ENCODE measurements around the gene HOXA5.

HOXA5 gene

GRCh38 chr7:27140126-27140857 lies 3.2 kb downstream of the HOXA5 start:
- in situ Hi-C loops (cut with MboI; ENCODE audit: low sequenced_read_pairs): loop anchor here (10.0 kb wide), 1 partner anchor 285 kb away; no protein-coding TSS in a partner anchor

GRCh38 chr7:27139334-27140125 lies 4.0 kb downstream of the HOXA5 start:
- in situ Hi-C loops (cut with MboI; ENCODE audit: low sequenced_read_pairs): loop anchor here (10.0 kb wide), 1 partner anchor 285 kb away; no protein-coding TSS in a partner anchor

GRCh38 chr7:27138985-27139333 lies 4.5 kb downstream of the HOXA5 start:
- in situ Hi-C loops (cut with MboI; ENCODE audit: low sequenced_read_pairs): no loop called here

GRCh38 chr7:27138472-27138871 lies 5.0 kb downstream of the HOXA5 start:
- in situ Hi-C loops (cut with MboI; ENCODE audit: low sequenced_read_pairs): no loop called here

GRCh38 chr7:27137640-27138315 lies 5.7 kb downstream of the HOXA5 start:
- in situ Hi-C loops (cut with MboI; ENCODE audit: low sequenced_read_pairs): no loop called here

- in situ Hi-C loops (cut with MboI; ENCODE audit: low sequenced_read_pairs): no loop called here
These were observed 9.1 kb downstream of the HOXA5 start for GRCh38 chr7:27134392-27134791.

GRCh38 chr7:27133409-27134231 lies 9.9 kb downstream of the HOXA5 start:
- in situ Hi-C loops (cut with MboI; ENCODE audit: low sequenced_read_pairs): no loop called here

GRCh38 chr7:27132978-27133377 lies 10.5 kb downstream of the HOXA5 start:
- in situ Hi-C loops (cut with MboI; ENCODE audit: low sequenced_read_pairs): no loop called here

GRCh38 chr7:27132214-27132613 lies 11.3 kb downstream of the HOXA5 start:
- in situ Hi-C loops (cut with MboI; ENCODE audit: low sequenced_read_pairs): no loop called here

- in situ Hi-C loops (cut with MboI; ENCODE audit: low sequenced_read_pairs): no loop called here
These were observed 12.1 kb downstream of the HOXA5 start for GRCh38 chr7:27131390-27131819.

GRCh38 chr7:27130540-27131389 lies 12.7 kb downstream of the HOXA5 start, which contains the start of gene HOXA4:
TSS of gene HOXA4 (minus strand) at chr7:27130757. CDS start at chr7:27130733, 24 bp downstream.
- in situ Hi-C loops (cut with MboI; ENCODE audit: low sequenced_read_pairs): no loop called here

- in situ Hi-C loops (cut with MboI; ENCODE audit: low sequenced_read_pairs): no loop called here
These were observed 13.5 kb downstream of the HOXA5 start for GRCh38 chr7:27129729-27130539.

GRCh38 chr7:27128776-27129728 lies 14.4 kb downstream of the HOXA5 start:
- in situ Hi-C loops (cut with MboI; ENCODE audit: low sequenced_read_pairs): no loop called here

- in situ Hi-C loops (cut with MboI; ENCODE audit: low sequenced_read_pairs): no loop called here
These were observed 15.4 kb downstream of the HOXA5 start for GRCh38 chr7:27128034-27128433.

- in situ Hi-C loops (cut with MboI; ENCODE audit: low sequenced_read_pairs): no loop called here
These were observed 16.7 kb downstream of the HOXA5 start for GRCh38 chr7:27126596-27127327.

GRCh38 chr7:27125986-27126394 lies 17.5 kb downstream of the HOXA5 start:
- in situ Hi-C loops (cut with MboI; ENCODE audit: low sequenced_read_pairs): no loop called here
